B cell (primary cell): ENCODE measurements around the gene MAP3K4. TPM values are rescaled to one million over a fixed set of nuclear protein-coding genes. Genes with fewer than 3 reads are reported as not detected.

Experiments
- ATAC-seq: fragments of 200-7000 bp; cut with Tn5 transposase; one replicate; pipeline ENCODE4 v1.10.0; 2021; ENCODE audit warnings: low read depth, mild to moderate bottlenecking, moderate number of reproducible peaks, moderate library complexity
- CTCF ChIA-PET: fragments of 350-600 bp; sonication (Branson Sonifier 250); formaldehyde crosslinking; loops from one replicate; lab custom pipeline; 2021; ENCODE audit warnings: antibody characterized with exemption, inconsistent platforms; lab: Charles Lee
- POLR2A ChIA-PET: fragments of 350-600 bp; sonication (Branson Sonifier 250); formaldehyde crosslinking; loops from one replicate; lab custom pipeline; 2021; ENCODE audit warnings: antibody characterized with exemption; lab: Charles Lee
- DNase-seq: peaks from one replicate; pipeline ENCODE4 v3.0.0; 2013
- H2AFZ ChIP-seq: 2 replicates; pipeline ENCODE4 v1.6.1; 2012; ENCODE audit warnings: mild to moderate bottlenecking, low read depth, low read length; ENCODE audit not compliant: insufficient read depth, poor library complexity, severe bottlenecking
- H3K27ac ChIP-seq, 2 donors: 1 replicate in 1 of 2; 2 replicates in 1 of 2; pipeline ENCODE4 v1.5.1; 2012 to 2013; ENCODE audit warnings: low read length in 2 of 2, mild to moderate bottlenecking in 2 of 2, moderate library complexity in 1 of 2
- H3K27me3 ChIP-seq, 4 experiments: fragments of 200-600 bp in 1 of 4; sonication (generic) in 1 of 4; replicated peaks in 1 of 4; 1 replicate in 2 of 4; 2 replicates in 2 of 4; pipeline versions ENCODE4 v1.6.1 to v1.7.0; 2013 to 2016; ENCODE audit warnings: low read length in 3 of 4, mild to moderate bottlenecking in 2 of 4, mixed read lengths in 1 of 4, moderate library complexity in 1 of 4; ENCODE audit not compliant: insufficient read depth in 4 of 4, control insufficient read depth in 3 of 4; ENCODE audit errors: control extremely low read depth in 1 of 4
- H3K36me3 ChIP-seq, 2 experiments: replicated peaks in 1 of 2; 1 replicate in 1 of 2; 2 replicates in 1 of 2; pipeline versions ENCODE4 v1.6.1 to v1.7.1; 2013; ENCODE audit warnings: low read length in 1 of 2; ENCODE audit not compliant: insufficient read depth in 2 of 2, control insufficient read depth in 1 of 2; ENCODE audit errors: control extremely low read depth in 1 of 2, extremely low read depth in 1 of 2
- H3K4me1 ChIP-seq, 2 donors: fragments of 200-600 bp in 1 of 2; sonication (generic) in 1 of 2; 1 replicate in 1 of 2; 2 replicates in 1 of 2; pipeline versions ENCODE4 v1.5.1 to v1.6.1; 2013 to 2017; ENCODE audit warnings: low read length in 2 of 2; ENCODE audit not compliant: control insufficient read depth in 2 of 2, insufficient read depth in 2 of 2
- H3K4me2 ChIP-seq: replicated peaks from 2 replicates; pipeline ENCODE3; 2012; ENCODE audit warnings: mild to moderate bottlenecking, low read depth, low read length; ENCODE audit not compliant: poor library complexity, severe bottlenecking
- H3K4me3 ChIP-seq, 5 experiments: fragments of 200-600 bp in 1 of 5; sonication (generic) in 1 of 5; 1 replicate in 3 of 5; 2 replicates in 2 of 5; pipeline versions ENCODE4 v1.5.1 to v1.7.0; 2011 to 2016; ENCODE audit warnings: low read length in 4 of 5, mild to moderate bottlenecking in 4 of 5, low read depth in 2 of 5, control low read depth in 1 of 5, moderate library complexity in 1 of 5; ENCODE audit not compliant: insufficient read depth in 1 of 5; ENCODE audit errors: control extremely low read depth in 1 of 5, extremely low read depth in 1 of 5
- H3K79me2 ChIP-seq: fragments of 200-600 bp; sonication (generic); one replicate; pipeline ENCODE4 v1.6.0; 2016; ENCODE audit warnings: low read length; ENCODE audit not compliant: control insufficient read depth, insufficient read depth
- H3K9ac ChIP-seq: fragments of 200-600 bp; sonication (generic); 2 replicates; pipeline ENCODE4 v1.6.1; 2017; ENCODE audit warnings: mild to moderate bottlenecking, low read length, moderate library complexity
- H3K9me3 ChIP-seq, 3 donors: one replicate each; pipeline versions ENCODE4 v1.6.1 to v1.7.1; 2013; ENCODE audit warnings: low read length in 2 of 3; ENCODE audit not compliant: control insufficient read depth in 2 of 3, insufficient read depth in 1 of 3; ENCODE audit errors: control extremely low read depth in 1 of 3
- H4K20me1 ChIP-seq: 2 replicates; pipeline ENCODE4 v1.6.0; 2012; ENCODE audit warnings: mild to moderate bottlenecking, low read length; ENCODE audit not compliant: insufficient read depth, control insufficient read depth, poor library complexity, severe bottlenecking
- H3K27ac Mint-ChIP-seq: one replicate; pipeline ENCODE4 v1.8.0; 2021; ENCODE audit warnings: mixed read lengths
- H3K27me3 Mint-ChIP-seq: one replicate; pipeline ENCODE4 v1.8.0; 2021; ENCODE audit warnings: mixed read lengths
- H3K4me1 Mint-ChIP-seq: one replicate; pipeline ENCODE4 v1.8.0; 2021; ENCODE audit warnings: mixed read lengths
- H3K4me3 Mint-ChIP-seq: one replicate; pipeline ENCODE4 v1.8.0; 2021; ENCODE audit warnings: mixed read lengths
- H3K9me3 Mint-ChIP-seq: one replicate; pipeline ENCODE4 v1.8.0; 2022; ENCODE audit warnings: mixed read lengths; ENCODE audit not compliant: insufficient read depth
- EZH2 ChIP-seq: IDR thresholded peaks from 2 replicates; pipeline ENCODE4 v1.6.1; 2012; ENCODE audit warnings: borderline replicate concordance, low read depth, mild to moderate bottlenecking, moderate library complexity, low read length; ENCODE audit not compliant: insufficient read depth, poor library complexity, severe bottlenecking
- WGBS: methylation state at CpG from one replicate; pipeline ENCODE4 v1.1.5; 2013; ENCODE audit warnings: missing lambda C conversion rate; ENCODE audit not compliant: insufficient coverage; 5-methylcytosine and 5-hydroxymethylcytosine counted together
- intact Hi-C: fragments of 100-400 bp; cut with micrococcal nuclease; formaldehyde crosslinking; loops from one replicate; pipeline ENCODE4 v1.10.0; 2022
- polyA plus RNA-seq: library from polyadenylated mRNA; depleted of rRNA; stranded (reverse); fragments of >200 nt; gene quantifications from 2 replicates; pipeline ENCODE4 v1.2.3, GENCODE V29; 2012
- total RNA-seq, 2 donors: library from RNA; stranded (reverse); fragments of 120-200 nt in 1 of 2; gene quantifications; 1 replicate in 1 of 2; 2 replicates in 1 of 2; pipeline versions ENCODE4 v1.2.3 to v1.2.4, GENCODE V29; 2013 to 2022
- TF ChIP-seq, protein P1 (sequence below): fragments of 200-600 bp; IDR thresholded peaks from one replicate; pipeline ENCODE4 v1.8.0; 2022; ENCODE audit warnings: antibody characterized with exemption, mild to moderate bottlenecking

The MAP3K4 gene
- total and polyA plus RNA-seq, 2 donors (not counting 1 experiment from before 2014, with no cell fraction given): 24.4 to 105 TPM

DNA sequence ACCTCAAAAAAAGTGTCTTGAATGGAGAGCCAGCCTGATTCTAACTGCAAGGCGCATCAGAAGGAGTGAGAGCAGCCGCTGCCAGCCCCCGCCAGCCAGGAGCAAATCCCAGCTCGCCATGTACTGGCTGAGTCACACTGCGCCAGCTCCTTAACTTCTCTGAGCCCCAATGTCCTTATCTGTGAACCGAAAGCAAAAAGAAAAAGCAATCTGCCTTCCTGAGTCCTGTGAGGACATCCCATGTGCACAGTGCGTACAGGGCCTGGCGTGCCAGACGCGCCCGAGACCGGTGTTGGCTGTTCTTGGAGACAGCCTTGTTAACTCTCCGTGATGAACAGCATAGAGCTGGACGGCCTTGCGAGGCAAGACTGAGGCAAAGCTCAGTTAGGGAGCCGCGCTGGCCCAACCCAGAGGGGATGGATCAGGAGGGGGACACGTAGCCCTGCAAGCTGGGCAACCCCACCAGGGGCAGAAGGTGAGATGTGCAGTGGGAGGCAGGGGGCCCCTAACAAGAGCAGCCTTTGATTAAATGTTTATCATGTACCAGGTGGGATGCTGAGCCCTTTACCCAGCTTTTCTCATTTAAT lies 159.6 kb downstream of the MAP3K4 start:
- no peaks in the 10 kb centered on the region for H3K27me3 ChIP-seq
- H3K4me2 ChIP-seq: no peak overlapping the region
- no peak overlapping the region for H3K27ac Mint-ChIP-seq
- H4K20me1 ChIP-seq: no peaks in the 10 kb centered on the region
- no peaks in the 10 kb centered on the region for H3K4me1 Mint-ChIP-seq
- no peak overlapping the region for H3K4me3 ChIP-seq
- no peaks in the 10 kb centered on the region for H3K36me3 ChIP-seq
- 96% methylated on average over 18 of the region's 18 CpGs for WGBS
- no peak overlapping the region for H3K9ac ChIP-seq
- POLR2A ChIA-PET: no interaction called here
- no peaks in the 10 kb centered on the region for H3K9me3 ChIP-seq
- no peak for DNase-seq
- H2AFZ ChIP-seq: no peak overlapping the region
- no peaks in the 10 kb centered on the region for H3K27me3 Mint-ChIP-seq
- H3K4me3 Mint-ChIP-seq: no peak overlapping the region
- no peaks in the 10 kb centered on the region for H3K4me1 ChIP-seq
- CTCF ChIA-PET: interaction anchor here (5.6 kb wide), 1 partner anchor 221 kb away, joined by 38 read pairs; no protein-coding TSS in a partner anchor
- TF ChIP-seq, protein P1, sequence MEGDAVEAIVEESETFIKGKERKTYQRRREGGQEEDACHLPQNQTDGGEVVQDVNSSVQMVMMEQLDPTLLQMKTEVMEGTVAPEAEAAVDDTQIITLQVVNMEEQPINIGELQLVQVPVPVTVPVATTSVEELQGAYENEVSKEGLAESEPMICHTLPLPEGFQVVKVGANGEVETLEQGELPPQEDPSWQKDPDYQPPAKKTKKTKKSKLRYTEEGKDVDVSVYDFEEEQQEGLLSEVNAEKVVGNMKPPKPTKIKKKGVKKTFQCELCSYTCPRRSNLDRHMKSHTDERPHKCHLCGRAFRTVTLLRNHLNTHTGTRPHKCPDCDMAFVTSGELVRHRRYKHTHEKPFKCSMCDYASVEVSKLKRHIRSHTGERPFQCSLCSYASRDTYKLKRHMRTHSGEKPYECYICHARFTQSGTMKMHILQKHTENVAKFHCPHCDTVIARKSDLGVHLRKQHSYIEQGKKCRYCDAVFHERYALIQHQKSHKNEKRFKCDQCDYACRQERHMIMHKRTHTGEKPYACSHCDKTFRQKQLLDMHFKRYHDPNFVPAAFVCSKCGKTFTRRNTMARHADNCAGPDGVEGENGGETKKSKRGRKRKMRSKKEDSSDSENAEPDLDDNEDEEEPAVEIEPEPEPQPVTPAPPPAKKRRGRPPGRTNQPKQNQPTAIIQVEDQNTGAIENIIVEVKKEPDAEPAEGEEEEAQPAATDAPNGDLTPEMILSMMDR: no peak
- H3K79me2 ChIP-seq: no peaks in the 10 kb centered on the region
- H3K27ac ChIP-seq: no peak overlapping the region
- no peak for ATAC-seq
- intact Hi-C loops: no loop called here
- no peaks in the 10 kb centered on the region for H3K9me3 Mint-ChIP-seq

DNA sequence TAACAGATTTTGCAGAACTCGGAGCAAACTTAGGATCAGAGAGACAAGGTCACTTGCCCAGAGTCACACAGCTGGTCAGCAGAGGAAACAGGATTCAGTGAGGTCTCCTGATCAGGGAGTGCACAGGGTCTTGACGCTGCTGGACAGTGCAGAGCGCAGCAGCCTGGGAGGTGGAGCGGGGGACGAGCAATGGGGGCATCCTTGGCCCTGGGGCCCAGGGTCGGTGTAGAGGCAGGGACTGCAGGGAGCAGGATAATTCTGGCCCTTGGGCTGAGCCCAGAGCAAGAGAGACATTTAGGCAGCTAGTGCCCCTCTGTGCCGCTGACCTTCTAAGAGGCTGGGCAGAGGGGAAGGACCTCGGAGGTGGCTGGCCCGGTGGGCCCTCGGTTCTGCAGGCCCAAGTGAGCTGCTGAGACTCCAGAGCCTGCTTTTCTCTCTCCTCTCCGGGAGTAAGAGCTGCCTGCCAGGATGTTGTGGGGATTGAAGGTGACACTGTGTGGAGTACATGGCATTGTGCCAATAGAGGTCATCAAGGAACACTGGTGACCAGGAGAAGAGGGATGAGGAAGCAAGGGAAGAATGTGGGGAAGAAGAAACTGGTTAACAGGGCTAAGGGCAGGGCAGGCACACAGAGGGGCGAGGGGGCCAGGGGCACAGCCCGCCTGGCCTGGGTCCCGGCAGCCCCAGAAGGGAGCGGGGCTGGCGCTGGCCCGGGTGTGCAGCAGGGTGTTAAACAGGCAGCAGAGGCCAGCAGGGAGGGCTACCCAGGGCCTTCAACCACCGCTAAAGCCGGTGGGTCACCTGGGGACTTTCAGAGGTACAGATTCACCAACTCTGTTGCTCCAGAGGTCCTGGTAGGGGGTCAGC lies 160.3 kb downstream of the MAP3K4 start:
- 94% methylated on average over 18 of the region's 19 CpGs for WGBS
- no peaks in the 10 kb centered on the region for H3K9me3 ChIP-seq

More for the DNA sequence above, 160.3 kb downstream of the MAP3K4 start:
- intact Hi-C loops: no loop called here
- Mint-ChIP-seq H3K27ac (no peak overlapping the region), H3K9me3 (no peaks in the 10 kb centered on the region), H3K27me3 (no peaks in the 10 kb centered on the region), H3K4me3 (no peak overlapping the region), H3K4me1 (no peaks in the 10 kb centered on the region)
- Histone ChIP-seq H3K36me3 (no peaks in the 10 kb centered on the region), H3K4me1 (no peaks in the 10 kb centered on the region), H3K79me2 (no peaks in the 10 kb centered on the region), H3K9ac (no peak overlapping the region), H3K4me2 (no peak overlapping the region), H3K27ac (no peak overlapping the region), H3K27me3 (no peaks in the 10 kb centered on the region), H4K20me1 (no peaks in the 10 kb centered on the region), H3K4me3 (no peak overlapping the region), H2AFZ (no peak overlapping the region)
- ChIA-PET CTCF (interaction anchor here (0.6 to 5.6 kb wide), 4 partner anchors 10 to 223 kb away, joined by 3 to 38 read pairs (median 4); no protein-coding TSS in a partner anchor), POLR2A (no interaction called here)
- TF ChIP-seq, protein P1: no peak
- TF ChIP-seq EZH2: no peak
- ATAC-seq (no peak), DNase-seq (no peak)
